NCI-H524 (cell line): Measurements from ENCODE around the gene USP53.
"Not testable (repeated sequence)": the region's sequence is repeated elsewhere in the genome, so short reads cannot be mapped to it uniquely, and the experiment has no call there.

ENCODE experiments used
- DNase-seq, 2 experiments: peaks; one replicate each; lab custom pipeline; 2025; lab: John Stamatoyannopoulos, UW

USP53 gene

DNA sequence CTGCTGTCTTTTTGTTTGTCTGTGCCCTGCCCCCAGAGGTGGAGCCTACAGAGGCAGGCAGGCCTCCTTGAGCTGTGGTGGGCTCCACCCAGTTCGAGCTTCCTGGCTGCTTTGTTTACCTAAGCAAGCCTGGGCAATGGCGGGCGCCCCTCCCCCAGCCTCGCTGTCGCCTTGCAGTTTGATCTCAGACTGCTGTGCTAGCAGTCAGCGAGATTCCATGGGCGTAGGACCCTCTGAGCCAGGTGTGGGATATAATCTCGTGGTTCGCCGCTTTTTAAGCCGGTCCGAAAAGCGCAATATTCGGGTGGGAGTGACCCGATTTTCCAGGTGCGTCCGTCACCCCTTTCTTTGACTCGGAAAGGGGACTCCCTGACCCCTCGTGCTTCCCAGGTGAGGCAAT lies 67.0 kb downstream of the USP53 start:
- DNase-seq, result not testable (repeated sequence)

DNA sequence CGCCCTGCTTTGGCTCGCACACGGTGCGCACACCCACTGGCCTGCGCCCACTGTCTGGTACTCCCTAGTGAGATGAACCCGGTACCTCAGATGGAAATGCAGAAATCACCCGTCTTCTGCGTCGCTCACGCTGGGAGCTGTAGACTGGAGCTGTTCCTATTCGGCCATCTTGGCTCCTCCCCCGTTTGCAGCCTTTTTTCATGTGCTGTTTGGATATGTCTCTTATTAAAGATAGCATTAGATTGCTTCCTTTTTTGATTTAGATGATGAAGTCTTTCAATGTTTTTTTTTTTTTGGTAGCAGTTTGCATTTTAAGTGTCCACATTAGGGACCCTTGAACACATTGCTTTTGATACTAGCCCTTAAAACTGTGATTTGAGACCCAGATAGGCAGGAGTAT lies 67.4 kb downstream of the USP53 start:
- DNase-seq, result not testable (repeated sequence)

DNA sequence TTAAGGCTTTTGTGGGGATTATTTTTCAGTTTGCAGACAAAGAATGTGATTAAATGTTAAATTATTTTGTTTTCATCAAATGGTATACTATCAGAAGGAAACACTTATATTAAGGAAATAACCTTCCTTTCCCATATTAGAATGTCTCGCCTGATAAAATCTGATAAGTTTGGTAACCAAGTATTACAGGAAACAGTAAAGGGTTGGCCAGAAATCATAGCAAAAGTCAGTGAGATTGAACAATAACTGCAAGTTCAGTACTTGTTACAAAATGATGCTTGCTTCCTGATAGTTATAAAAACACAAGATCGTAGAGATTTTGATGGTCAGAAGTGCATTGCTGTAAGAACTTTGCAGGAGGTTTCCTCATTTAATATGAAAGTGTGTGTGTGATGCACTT lies 68.9 kb downstream of the USP53 start:
- no peak for DNase-seq

DNA sequence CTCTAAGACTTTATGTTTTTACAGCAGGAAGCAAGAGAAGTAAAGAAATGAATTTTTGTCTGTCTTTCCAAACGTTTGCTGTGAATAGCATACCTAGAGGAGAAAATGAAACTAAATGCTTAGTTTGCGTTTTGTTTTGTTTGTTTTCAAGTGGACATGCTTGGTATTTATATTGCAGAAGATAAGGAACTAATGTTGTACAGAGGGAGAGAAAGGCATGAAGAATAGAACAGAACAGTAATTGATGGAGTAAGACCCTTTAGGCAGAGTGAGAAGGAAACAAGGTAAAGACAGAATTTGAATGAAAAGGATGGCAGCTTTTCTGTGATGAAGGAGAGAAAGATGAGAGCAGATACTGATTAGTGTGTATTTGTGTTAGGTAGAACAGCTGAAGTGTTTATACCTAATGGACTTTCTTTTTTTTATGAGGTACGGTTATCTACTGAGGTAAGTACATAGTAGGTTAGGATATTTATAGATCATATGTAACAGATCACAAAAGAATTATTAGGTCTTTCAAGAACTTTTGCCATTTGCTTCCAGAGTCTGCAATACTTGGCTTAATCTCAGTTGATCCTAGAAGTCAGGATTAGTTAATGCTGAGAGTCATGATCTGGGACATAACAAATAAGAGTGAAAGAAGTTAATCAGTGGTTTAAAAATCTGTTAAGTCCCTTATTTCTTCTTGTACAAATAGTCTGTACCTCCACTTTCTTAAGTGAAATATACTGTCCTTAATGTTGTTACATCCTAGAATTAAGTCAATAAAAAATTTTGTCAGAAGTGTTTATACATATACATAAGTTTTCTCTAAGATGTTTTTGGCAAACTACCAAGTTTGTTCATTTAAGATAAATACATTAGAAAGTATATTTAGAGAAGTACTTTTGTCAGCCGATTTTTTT lies 72.6 kb downstream of the USP53 start:
- no peak for DNase-seq

DNA sequence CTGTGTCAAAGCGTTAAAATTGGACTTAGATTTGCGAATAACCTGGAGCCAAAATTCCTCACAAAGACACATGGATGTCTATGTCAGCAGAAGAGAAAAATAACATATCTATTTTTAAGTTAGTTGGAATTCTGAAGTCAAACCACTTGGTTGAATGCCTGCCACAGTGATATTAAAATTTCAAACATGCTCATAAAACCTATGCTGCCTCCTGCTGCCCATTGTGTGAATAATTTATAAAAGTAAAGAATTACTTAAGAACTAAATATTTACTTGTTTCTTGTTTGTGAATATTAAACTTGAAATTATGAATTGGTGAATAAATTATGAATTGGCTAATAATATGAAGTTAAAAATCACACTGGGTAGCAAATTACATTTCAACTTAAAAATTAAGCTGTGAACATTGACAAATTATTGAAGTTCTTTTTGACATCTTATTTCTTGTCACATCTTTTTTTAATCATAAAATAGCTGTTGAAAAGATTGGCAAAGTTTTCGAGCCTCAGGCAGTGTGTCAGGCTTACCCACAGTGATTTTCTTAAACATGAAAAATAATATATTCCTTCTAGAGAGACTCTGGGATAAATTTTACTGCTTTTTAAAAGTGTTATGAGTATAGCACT lies 74.0 kb downstream of the USP53 start:
- no peak for DNase-seq

DNA sequence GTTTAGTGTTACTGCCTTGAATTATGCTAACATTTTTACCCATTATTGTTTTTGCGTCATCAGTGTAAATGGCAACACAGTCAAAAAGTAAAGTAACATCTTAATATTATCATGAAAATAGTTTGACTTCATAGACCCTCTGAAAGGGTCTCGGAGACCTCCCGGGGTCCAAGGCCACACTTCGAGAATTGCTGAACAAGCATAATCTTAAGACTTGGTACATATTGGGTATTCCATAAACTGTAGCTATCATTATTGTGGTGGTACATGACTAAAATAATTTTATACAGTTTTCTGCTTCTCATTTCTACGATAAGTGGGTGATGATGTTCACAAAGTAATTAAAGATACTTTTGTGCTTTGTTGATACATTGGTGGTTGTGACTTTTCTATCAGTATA lies 76.8 kb downstream of the USP53 start:
- no peak for DNase-seq

DNA sequence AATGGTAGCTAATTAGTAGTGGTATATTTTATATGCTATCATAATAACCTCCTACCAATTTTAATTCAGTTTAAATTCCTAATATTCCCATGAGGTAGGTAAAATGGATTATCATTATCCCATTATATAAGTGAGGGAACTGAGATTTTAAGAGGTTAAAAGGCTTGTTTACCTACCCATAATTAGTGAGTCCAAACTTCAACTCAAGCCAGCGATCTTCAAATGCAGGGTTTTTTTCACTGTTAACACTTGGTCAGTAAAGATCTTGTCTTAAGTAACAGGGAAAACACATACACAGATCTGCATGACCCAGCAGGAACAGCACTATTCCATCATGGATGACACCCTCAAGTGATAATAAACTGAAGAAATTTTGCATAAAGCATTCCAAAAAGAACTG lies 78.1 kb downstream of the USP53 start:
- DNase-seq, result no peak

DNA sequence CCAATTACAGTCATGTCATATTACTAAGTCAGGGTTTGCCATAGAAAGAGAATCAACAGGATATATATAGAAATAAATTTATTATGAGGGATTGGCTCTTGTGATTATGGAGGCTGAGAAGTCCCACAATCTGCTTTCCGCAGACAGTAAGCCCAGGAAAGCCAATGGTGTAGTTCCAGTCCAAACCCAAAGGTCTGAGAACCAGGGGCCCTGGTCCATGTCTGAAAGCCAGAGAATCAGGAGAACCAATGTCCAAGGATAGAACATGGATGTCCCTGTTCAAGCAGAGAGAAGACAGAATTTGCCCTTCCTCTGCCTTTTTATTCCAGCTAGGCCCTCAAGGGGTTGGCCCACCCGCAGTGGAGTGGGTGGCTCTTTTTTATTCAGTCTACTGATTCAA lies 83.8 kb downstream of the USP53 start:
- no peak for DNase-seq

DNA sequence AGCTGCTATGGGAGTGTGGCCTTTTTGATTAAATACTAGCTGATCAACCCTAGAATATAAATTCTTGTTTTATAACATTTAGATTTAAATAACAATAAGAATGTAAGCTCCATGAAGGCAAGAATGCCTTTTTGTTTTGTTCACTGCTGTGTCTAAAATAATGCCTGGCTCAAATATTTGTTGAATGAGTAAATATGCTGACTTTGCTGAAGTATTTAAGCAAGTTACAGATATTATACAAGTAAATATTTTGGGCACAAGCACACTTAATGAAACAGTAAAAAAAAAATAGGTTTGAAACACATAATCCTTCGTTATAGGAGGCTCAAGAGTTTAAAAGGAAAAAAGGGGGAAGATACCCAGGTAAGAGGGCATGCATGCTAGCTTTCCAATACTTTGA lies 85.3 kb downstream of the USP53 start:
- no peak for DNase-seq

DNA sequence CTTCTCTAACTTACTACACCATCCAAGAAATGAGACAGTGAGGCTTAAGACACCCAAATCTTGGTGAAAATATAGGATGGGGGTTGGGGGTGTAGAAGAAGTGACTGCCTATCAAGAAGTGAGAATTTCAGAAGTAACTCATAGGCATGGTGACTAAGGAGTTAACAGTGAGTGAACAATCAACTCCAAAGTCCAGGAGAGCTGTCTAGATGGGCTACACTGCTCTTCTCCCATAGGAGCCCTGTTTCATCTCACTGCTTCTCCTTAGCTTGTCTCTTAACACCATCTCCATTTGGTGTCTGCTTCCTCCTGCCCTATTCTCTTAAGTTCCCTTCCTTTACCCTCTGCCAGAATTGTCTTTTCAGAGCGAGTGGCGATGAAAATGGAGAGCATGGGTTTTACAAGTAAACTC lies 86.8 kb downstream of the USP53 start:
- no peak for DNase-seq

DNA sequence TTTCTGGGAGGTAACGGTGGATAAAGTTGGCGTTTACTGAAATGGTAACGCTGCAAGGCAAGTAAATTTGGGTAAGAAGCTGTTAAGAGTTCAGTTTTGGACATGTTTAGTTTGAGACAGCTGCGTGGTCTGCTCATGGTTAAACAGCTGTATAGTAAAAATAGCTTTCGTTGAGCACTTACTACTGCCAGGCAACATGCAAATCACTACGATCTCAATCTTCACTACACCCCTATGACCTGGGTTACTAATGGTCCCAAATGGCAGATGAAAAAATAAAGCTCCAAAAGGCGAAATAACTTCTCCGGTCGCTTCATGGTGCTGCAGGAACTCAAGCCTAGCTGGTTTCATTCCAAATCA lies 87.2 kb downstream of the USP53 start:
- no peak for DNase-seq

DNA sequence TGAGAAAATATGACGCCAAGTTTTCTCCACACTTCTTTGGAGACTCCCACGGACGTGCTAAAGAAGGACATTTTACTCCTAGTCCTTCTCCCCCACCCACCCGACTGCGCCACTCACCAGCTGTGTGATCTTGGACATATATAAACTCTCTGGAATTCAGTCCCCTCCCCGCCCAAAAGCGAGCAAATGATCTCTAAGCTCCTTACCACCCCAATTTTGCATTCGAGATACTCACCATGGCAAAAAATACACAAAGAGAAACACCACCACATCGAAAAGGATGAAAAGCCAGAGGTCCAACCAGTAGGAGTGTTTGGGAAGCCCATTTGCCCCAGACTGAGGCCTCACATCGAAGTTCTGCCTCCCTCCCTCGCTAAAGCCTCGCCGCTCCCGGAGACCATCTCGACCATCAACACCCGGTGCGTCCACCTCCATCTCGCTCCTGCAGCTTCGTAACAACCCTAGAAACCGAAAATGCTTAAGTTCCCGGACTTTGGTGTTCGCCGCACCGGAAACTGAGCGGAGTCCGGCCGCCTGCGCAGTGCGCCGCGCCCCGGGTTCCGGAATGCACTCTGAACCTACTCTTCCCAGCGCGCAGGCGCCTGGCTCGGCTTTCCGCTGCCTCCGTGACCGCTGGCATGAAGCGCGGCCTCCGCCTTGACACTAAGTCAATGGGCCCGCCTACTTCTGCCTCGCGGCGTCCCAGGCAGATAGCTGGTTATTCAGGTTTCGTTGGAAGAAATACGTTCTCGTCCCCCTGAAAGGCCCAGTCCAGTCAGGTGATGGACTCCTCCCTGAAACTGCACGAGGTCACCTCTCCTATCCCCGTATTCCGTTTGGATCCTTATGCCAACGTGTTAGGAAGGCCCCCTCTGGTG lies 87.8 kb downstream of the USP53 start:
- DNase-seq, result no peak

DNA sequence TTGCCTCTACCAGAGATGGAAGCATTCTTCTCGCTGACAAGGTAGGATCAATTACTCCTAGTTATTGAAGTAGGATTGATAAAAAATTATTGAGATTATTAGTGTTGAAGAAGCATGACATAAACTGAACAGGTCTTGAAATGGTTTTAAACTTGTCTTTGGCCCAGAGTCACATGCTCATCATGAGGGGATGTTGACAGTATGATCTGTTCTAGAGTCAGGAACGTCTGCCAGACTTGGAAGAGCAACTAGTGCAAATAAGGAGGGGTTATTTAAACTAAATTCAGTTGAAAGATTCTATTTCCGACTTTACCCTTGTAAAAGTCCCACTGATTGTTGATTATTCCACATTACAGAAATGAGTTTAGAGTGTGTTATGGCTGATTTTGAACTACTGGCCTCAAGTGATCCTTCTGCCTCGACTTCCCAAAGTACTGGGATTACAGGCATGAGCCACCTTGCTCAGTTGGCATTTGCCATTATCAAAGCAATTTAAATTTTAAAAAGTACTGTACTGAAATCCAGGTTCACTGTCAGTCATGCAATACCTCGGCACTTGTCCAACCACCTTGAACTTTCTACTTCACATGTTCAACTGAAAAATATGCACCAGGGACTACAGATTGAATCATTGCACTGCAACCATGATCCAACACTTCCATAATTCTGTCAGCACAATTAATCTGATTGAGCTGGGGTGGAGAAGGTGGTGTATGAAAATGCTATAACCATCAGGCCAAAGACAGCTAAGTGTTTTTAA lies 89.7 kb downstream of the USP53 start:
- no peak for DNase-seq

DNA sequence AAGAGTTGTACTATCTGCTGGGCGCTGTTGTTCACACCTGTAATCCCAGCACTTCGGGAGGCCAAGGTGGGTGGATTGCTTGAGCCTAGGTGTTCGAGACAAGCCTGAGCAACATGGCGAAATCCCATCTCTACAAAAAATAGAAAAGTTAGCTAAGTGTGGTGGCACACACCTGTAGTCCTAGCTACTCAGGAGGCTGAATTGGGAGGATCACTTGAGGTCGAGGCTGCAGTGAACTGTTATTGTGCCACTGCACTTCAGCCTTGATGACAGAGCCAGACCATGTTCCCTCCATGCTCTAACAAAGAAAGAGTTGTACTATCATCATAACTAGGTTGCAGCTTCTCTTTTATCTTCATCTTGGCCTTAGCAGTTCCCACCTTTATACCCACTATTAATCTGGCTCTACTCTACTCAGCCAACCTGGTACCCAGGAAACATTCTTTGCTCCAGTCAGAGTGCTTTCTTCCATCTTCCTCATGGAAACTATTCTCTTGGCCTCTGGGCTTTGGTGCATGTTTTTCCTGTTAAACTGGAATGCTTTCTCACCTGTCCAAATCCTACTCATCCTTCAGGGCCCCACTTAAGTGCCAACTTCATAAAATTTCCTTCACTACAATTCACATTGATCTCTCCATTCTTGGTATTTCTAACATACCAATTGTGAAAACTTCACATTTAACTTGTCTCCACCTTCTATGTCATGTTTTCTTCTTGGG lies 91.2 kb downstream of the USP53 start:
- no peak for DNase-seq

DNA sequence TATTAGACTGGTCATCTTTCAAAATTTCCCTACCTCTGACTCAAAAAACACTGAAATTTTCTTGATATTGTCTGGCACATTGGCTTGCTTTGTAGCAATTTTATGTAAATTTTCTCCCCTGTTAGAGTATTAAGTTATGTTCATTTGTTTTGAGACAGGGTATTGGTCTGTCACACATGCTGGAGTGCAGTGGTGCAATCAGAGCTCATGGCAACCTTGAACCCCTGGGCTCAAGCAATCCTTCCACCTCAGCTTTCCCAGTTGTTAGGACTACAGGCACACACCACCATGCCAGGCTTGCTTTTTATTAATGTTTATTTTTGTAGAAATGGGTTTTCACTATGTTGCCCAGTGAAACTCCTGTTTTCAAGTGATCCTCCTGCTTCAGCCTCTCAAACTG lies 91.9 kb downstream of the USP53 start:
- no peak for DNase-seq

DNA sequence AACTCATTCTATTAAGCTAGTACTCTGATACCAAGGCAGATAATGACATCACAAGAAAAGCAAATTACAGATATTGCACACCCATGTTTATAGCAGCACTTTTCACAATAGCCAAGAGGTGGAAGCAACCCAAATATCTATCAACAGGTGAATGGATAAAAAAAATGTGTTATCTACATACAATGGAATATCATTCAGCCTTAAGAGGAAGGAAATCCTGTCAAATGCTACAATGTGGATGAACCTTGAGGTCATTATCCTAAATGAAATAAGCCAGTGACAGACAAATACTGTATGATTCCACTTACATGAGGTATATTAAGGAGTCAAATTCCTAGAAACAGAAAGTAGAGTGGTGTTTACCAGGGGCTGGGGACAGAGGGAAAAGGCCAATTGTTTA lies 95.1 kb downstream of the USP53 start:
- no peak for DNase-seq

DNA sequence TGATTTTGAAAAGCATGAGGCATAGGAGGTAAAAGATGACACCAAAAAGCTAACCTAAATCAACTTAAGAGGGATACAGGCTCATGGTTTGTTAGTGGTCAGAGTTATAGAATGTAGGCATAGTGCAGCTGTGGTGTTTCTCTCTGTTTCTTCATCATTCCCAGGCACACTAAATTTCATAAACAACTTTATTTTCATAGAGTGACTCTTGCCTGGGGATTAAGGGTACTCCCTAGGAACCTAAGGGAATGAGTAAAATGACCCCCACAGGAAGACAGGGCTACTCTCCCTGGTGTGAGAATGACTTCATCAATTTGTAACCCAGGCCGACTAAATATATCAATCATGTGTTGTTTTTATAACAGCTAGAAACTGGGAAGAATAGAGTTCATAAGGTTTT lies 98.3 kb downstream of the USP53 start:
- DNase-seq, result no peak

DNA sequence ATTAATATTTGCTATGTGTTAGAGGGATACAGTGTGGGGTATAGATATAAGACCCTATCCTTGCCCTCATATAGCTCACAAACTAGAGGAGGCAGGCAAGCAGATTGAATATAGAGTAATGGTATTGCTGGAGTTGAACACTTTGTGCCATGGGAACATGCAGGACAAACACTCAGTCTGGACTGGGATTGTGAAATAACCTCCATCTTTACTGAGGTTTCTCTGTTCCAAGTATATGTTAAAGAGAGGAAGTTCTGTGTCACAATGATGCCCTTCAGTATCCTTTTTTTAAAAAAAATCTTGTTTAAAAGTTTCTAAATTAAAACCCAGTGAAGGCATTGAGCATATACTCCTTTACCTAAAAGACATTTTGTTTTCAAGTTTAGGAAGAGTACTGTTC lies 100.7 kb downstream of the USP53 start:
- no peak for DNase-seq

DNA sequence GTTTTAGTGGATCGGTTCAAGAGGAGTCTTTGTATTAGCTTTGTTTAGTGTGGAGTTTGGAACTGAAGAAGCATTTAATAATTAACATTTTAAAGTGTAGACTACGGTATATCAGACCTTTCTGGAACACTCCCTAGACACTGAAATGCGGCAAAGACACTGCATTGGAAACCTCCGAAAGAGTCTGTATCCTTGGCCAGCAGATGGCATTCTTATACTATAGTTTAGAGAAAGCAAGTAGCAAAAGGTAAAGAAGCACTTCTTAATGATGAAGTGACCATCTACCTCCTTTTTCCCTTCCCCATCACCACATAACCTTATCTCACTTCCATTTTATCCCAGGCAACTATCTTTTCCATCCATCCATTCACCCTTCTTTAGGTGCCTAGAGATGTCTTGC lies 101.8 kb downstream of the USP53 start:
- DNase-seq, result peak; percentile 0 to 41

DNA sequence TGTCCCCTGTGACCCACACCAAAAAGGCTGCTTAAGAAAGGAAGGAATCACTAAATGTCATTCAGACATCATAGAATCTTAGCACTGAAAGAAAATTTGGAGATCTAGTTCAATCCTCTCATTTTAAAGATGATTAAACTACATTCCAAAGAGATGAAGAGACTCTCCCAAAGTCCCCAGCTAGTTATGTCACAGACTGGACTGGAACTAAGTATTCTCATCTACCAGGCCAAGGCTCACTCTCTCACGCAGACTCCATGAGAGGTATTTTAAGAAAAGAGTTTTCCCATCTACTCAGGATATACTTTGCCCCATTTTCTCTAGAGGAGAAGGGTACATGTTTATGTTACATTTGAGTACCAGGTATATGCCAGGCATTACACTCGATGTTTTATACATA lies 102.5 kb downstream of the USP53 start:
- DNase-seq, result no peak

DNA sequence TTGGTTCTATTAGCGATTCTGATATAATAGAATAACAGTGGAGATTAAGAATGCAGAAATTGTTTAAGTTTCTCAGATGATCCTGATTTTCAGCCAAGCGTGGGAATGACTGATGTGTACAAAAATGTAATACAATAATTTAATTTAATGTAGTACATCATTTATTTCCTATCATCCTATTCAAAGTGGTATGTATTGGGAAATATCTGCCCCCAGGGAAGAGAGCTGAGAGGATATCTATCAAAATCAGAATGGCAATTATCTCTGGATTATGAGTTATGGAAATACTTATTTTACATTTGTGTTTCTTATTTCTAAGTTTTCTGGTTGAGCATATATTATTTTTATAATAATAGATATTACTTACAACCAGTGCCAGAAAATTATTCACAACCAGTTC lies 105.5 kb downstream of the USP53 start:
- no peak for DNase-seq
